Esophagus muscularis mucosa (tissue), 4 donors: Measurements from ENCODE around the gene CAMK2A. TPM values are rescaled to one million over a fixed set of nuclear protein-coding genes. Genes with fewer than 3 reads are reported as not detected.

Experiments used
- DNase-seq: peaks from one replicate; pipeline ENCODE4 v3.0.0-alpha.2; 2017; ENCODE audit errors: extremely low spot score
- H3K27ac ChIP-seq, 4 donors: fragments of 200-600 bp; sonication (generic); replicated peaks in 1 of 4; 1 replicate in 3 of 4; 2 replicates in 1 of 4; pipeline ENCODE4 v1.5.1; 2016 to 2019; ENCODE audit warnings: mild to moderate bottlenecking in 1 of 4
- H3K27me3 ChIP-seq, 4 donors: fragments of 200-600 bp; sonication (generic); one replicate each; pipeline versions ENCODE4 v1.5.1 to v1.6.0; 2016 to 2019
- H3K36me3 ChIP-seq, 4 donors: fragments of 200-600 bp; sonication (generic); one replicate each; pipeline ENCODE4 v1.5.1; 2016 to 2019
- H3K4me1 ChIP-seq, 4 donors: fragments of 200-600 bp; sonication (generic); one replicate each; pipeline ENCODE4 v1.5.1; 2016 to 2019
- H3K4me3 ChIP-seq, 4 donors: fragments of 200-600 bp; sonication (generic); 1 replicate in 2 of 4; 2 replicates in 2 of 4; pipeline ENCODE4 v1.5.1; 2016 to 2019; ENCODE audit warnings: mild to moderate bottlenecking in 4 of 4, moderate library complexity in 1 of 4
- H3K9me3 ChIP-seq, 4 donors: fragments of 200-600 bp; sonication (generic); 1 replicate in 3 of 4; 2 replicates in 1 of 4; pipeline ENCODE4 v1.5.1; 2016 to 2019
- CTCF ChIP-seq, 3 experiments: fragments of 200-600 bp in 2 of 3; fragments of 450-650 bp in 1 of 3; sonication (generic) in 2 of 3; IDR thresholded peaks; one replicate each; pipeline ENCODE4 v1.5.1; 2017 to 2019; ENCODE audit warnings: antibody characterized with exemption in 3 of 3, mild to moderate bottlenecking in 2 of 3, moderate library complexity in 1 of 3
- EP300 ChIP-seq: sonication (generic); formaldehyde crosslinking; IDR thresholded peaks from one replicate; pipeline ENCODE4 v1.6.1; 2017; ENCODE audit warnings: antibody characterized with exemption
- POLR2A ChIP-seq: fragments of 450-650 bp; IDR thresholded peaks from one replicate; pipeline ENCODE4 v1.6.1; 2017; ENCODE audit warnings: antibody characterized with exemption, moderate library complexity, mild to moderate bottlenecking, low read depth
- POLR2AphosphoS5 ChIP-seq, 2 donors: sonication (generic); formaldehyde crosslinking; IDR thresholded peaks; one replicate each; pipeline ENCODE4 v1.6.1; 2017; ENCODE audit warnings: antibody characterized with exemption in 2 of 2
- WGBS: methylation state at CpG from one replicate; pipeline ENCODE4 v1.1.5; 2018; 5-methylcytosine and 5-hydroxymethylcytosine counted together
- intact Hi-C: fragments of 100-400 bp; cut with DNase I; formaldehyde crosslinking; loops from one replicate; pipeline ENCODE4 v1.15.1; 2023
- total RNA-seq, 4 donors: library from RNA; depleted of rRNA; stranded (reverse); fragments of >200 nt; gene quantifications; one replicate each; pipeline versions ENCODE4 v1.1.0 to v1.2.1, GENCODE V29; 2016

CAMK2A gene
- total RNA-seq, 4 donors from 2014 or later, result 2.5 to 8.0 (median 3.8) TPM

GRCh38 chr5:150219861-150220260 lies 69.7 kb downstream of the CAMK2A start:
- Histone ChIP-seq H3K27me3 (no peaks in the 10 kb centered on the region), H3K4me1 (peaks cover 0 to 12% (median 4%) of the 10 kb centered on the region in 4 donors), H3K9me3 (no peaks in the 10 kb centered on the region), H3K36me3 (no peaks in the 10 kb centered on the region), H3K27ac (no peak overlapping the region), H3K4me3 (no peak overlapping the region)
- no peak for TF ChIP-seq EP300
- no peak for TF ChIP-seq POLR2A
- no peak for TF ChIP-seq CTCF (IDR thresholded peaks at IDR 0.05)
- no peak for TF ChIP-seq POLR2AphosphoS5 (IDR thresholded peaks at IDR 0.05)
- DNase-seq, result no peak
- intact Hi-C loops, result loop anchor here (5.0 kb wide), 2 partner anchors 127 to 218 kb away; partner anchors contain the start of genes HMGXB3 and TIGD6
- WGBS, result 79% methylated on average over 2 of the region's 2 CpGs

GRCh38 chr5:150219142-150219541 lies 70.4 kb downstream of the CAMK2A start:
- no peaks in the 10 kb centered on the region for H3K9me3 ChIP-seq
- H3K4me3 ChIP-seq, result no peak overlapping the region
- no peak for TF ChIP-seq CTCF (IDR thresholded peaks at IDR 0.05)
- no peak for TF ChIP-seq EP300
- no peak for TF ChIP-seq POLR2AphosphoS5 (IDR thresholded peaks at IDR 0.05)
- intact Hi-C loops, result loop anchor here (5.0 kb wide), 2 partner anchors 128 to 217 kb away; partner anchors contain the start of genes HMGXB3 and TIGD6
- DNase-seq, result no peak
- H3K4me1 ChIP-seq, result peaks cover 0 to 15% (median 4%) of the 10 kb centered on the region in 4 donors
- no peak overlapping the region for H3K27ac ChIP-seq
- no peaks in the 10 kb centered on the region for H3K27me3 ChIP-seq
- no peaks in the 10 kb centered on the region for H3K36me3 ChIP-seq

- intact Hi-C loops, result loop anchor here (1.0 to 5.0 kb wide), 4 partner anchors 57 to 216 kb away; partner anchors contain the start of genes HMGXB3 and TIGD6
- WGBS, result 74% methylated on average over 4 of the region's 5 CpGs
Measured at GRCh38 chr5:150218693-150219035, 70.9 kb downstream of the CAMK2A start.

GRCh38 chr5:150217873-150218692 lies 71.5 kb downstream of the CAMK2A start:
- Histone ChIP-seq H3K9me3 (no peaks in the 10 kb centered on the region), H3K27me3 (no peaks in the 10 kb centered on the region), H3K4me1 (peaks cover 0 to 17% (median 4%) of the 10 kb centered on the region in 4 donors), H3K27ac (no peak overlapping the region), H3K4me3 (no peak overlapping the region), H3K36me3 (no peaks in the 10 kb centered on the region)
- intact Hi-C loops, result loop anchor here (1.0 to 5.0 kb wide), 4 partner anchors 57 to 216 kb away; partner anchors contain the start of genes HMGXB3 and TIGD6
- no peak for TF ChIP-seq POLR2A
- peak; percentile 89 to 97 (median 95) for TF ChIP-seq CTCF (IDR thresholded peaks at IDR 0.05)
- TF ChIP-seq POLR2AphosphoS5 (IDR thresholded peaks at IDR 0.05), result peak in 1 of 2 donors; percentile 34
- no peak for TF ChIP-seq EP300
- no peak for DNase-seq
- 37% methylated on average over 8 of the region's 10 CpGs for WGBS

More at GRCh38 chr5:150218693-150219035, 70.9 kb downstream of the CAMK2A start:
- Histone ChIP-seq H3K27ac (no peak overlapping the region), H3K36me3 (no peaks in the 10 kb centered on the region), H3K27me3 (no peaks in the 10 kb centered on the region), H3K9me3 (no peaks in the 10 kb centered on the region), H3K4me3 (no peak overlapping the region), H3K4me1 (peaks cover 0 to 17% (median 4%) of the 10 kb centered on the region in 4 donors)
- DNase-seq, result no peak
- TF ChIP-seq EP300, result no peak
- TF ChIP-seq CTCF (IDR thresholded peaks at IDR 0.05), result no peak
- no peak for TF ChIP-seq POLR2A
- no peak for TF ChIP-seq POLR2AphosphoS5 (IDR thresholded peaks at IDR 0.05)
